ENCODE results near the gene PAPSS2.

Gene PAPSS2

GRCh38 chr10:87764072-87764934 is 104.6 kb downstream of the PAPSS2 start:
- Histone ChIP-seq H3K4me3 (replicated peaks; ENCODE audit: insufficient read depth, low read length) (no peak overlapping the region), H3K27ac (replicated peaks) (no peak overlapping the region), H3K27me3 (ENCODE audit: insufficient read depth, poor library complexity, severe bottlenecking) (no peaks in the 10 kb centered on the region)
- TF ChIP-seq REST (IDR thresholded peaks at IDR 0.05; ENCODE audit: insufficient replicate concordance, low read depth) = no peak
- no peak for TF ChIP-seq SPI1 (IDR thresholded peaks at IDR 0.05; ENCODE audit: borderline replicate concordance, low read depth)
- no peak for TF ChIP-seq GABPA (IDR thresholded peaks at IDR 0.05; ENCODE audit: low read depth)
- no peak for DNase-seq (ENCODE audit: low read depth in 1 of 2, low spot score in 1 of 2)

- H3K4me3 ChIP-seq (replicated peaks; ENCODE audit: insufficient read depth, low read length) = no peak overlapping the region
- TF ChIP-seq POLR2AphosphoS5 (IDR thresholded peaks at IDR 0.05; ENCODE audit: low read depth) = no peak
- no peak for TF ChIP-seq GABPA (IDR thresholded peaks at IDR 0.05; ENCODE audit: low read depth)
- no peak for TF ChIP-seq REST (IDR thresholded peaks at IDR 0.05; ENCODE audit: insufficient replicate concordance, low read depth)
- TF ChIP-seq CTCF (IDR thresholded peaks at IDR 0.05; ENCODE audit: insufficient read depth, low read length) = no peak
- no peak for TF ChIP-seq SPI1 (IDR thresholded peaks at IDR 0.05; ENCODE audit: borderline replicate concordance, low read depth)
Measured at GRCh38 chr10:87765666-87766376, 106.1 kb downstream of the PAPSS2 start.

GRCh38 chr10:87767253-87767652 is 107.6 kb downstream of the PAPSS2 start:
- no peak for DNase-seq (ENCODE audit: low read depth in 1 of 2, low spot score in 1 of 2)
- H3K4me3 ChIP-seq (replicated peaks; ENCODE audit: insufficient read depth, low read length) = no peak overlapping the region
- TF ChIP-seq SPI1 (IDR thresholded peaks at IDR 0.05; ENCODE audit: borderline replicate concordance, low read depth) = no peak
- no peak for TF ChIP-seq POLR2AphosphoS5 (IDR thresholded peaks at IDR 0.05; ENCODE audit: low read depth)
- no peak for TF ChIP-seq REST (IDR thresholded peaks at IDR 0.05; ENCODE audit: insufficient replicate concordance, low read depth)
- TF ChIP-seq GABPA (IDR thresholded peaks at IDR 0.05; ENCODE audit: low read depth) = no peak
- TF ChIP-seq CTCF (IDR thresholded peaks at IDR 0.05; ENCODE audit: insufficient read depth, low read length) = no peak
- no peak overlapping the region for H3K27ac ChIP-seq (replicated peaks)
- H3K27me3 ChIP-seq (ENCODE audit: insufficient read depth, poor library complexity, severe bottlenecking) = no peaks in the 10 kb centered on the region

More at GRCh38 chr10:87765666-87766376, 106.1 kb downstream of the PAPSS2 start:
- no peak for DNase-seq (ENCODE audit: low read depth in 1 of 2, low spot score in 1 of 2)
- Histone ChIP-seq H3K27ac (replicated peaks) (no peak overlapping the region), H3K27me3 (ENCODE audit: insufficient read depth, poor library complexity, severe bottlenecking) (no peaks in the 10 kb centered on the region)

All from HL-60 (cell line).